GM19043 (cell line): ENCODE measurements around the gene GDF10.

Source experiments
- ATAC-seq: cut with Tn5 transposase; IDR thresholded peaks from one replicate; pipeline ENCODE4 v1.9.1; 2021; ENCODE audit warnings: low read depth; ENCODE audit not compliant: unreplicated experiment

Gene GDF10

DNA sequence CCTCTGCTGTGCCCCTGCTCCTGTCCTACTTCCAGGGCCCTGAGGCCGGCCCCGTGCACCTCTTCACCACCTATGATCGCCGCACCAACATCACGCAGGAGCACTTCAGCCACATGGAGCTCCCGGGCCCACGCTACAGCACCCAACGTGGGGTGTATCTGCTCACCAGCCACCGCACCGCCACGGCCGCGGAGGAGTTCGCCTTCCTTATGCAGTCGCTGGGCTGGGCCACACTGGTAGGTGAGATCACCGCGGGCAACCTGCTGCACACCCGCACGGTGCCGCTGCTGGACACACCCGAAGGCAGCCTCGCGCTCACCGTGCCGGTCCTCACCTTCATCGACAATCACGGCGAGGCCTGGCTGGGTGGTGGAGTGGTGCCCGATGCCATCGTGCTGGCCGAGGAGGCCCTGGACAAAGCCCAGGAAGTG, 50.0 kb downstream of the GDF10 start:
- no peak for ATAC-seq

DNA sequence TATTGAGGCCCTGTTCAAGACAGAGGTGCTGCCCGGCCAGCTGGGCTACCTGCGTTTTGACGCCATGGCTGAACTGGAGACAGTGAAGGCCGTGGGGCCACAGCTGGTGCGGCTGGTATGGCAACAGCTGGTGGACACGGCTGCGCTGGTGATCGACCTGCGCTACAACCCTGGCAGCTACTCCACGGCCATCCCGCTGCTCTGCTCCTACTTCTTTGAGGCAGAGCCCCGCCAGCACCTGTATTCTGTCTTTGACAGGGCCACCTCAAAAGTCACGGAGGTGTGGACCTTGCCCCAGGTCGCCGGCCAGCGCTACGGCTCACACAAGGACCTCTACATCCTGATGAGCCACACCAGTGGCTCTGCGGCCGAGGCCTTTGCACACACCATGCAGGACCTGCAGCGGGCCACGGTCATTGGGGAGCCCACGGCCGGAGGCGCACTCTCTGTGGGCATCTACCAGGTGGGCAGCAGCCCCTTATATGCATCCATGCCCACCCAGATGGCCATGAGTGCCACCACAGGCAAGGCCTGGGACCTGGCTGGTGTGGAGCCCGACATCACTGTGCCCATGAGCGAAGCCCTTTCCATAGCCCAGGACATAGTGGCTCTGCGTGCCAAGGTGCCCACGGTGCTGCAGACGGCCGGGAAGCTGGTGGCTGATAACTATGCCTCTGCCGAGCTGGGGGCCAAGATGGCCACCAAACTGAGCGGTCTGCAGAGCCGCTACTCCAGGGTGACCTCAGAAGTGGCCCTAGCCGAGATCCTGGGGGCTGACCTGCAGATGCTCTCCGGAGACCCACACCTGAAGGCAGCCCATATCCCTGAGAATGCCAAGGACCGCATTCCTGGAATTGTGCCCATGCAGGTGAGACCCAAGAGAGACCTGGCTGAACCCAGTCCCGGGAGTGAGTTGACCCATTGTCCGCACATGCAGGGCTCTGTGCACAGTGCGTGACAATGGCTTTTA, 51.0 kb downstream of the GDF10 start:
- ATAC-seq: no peak

DNA sequence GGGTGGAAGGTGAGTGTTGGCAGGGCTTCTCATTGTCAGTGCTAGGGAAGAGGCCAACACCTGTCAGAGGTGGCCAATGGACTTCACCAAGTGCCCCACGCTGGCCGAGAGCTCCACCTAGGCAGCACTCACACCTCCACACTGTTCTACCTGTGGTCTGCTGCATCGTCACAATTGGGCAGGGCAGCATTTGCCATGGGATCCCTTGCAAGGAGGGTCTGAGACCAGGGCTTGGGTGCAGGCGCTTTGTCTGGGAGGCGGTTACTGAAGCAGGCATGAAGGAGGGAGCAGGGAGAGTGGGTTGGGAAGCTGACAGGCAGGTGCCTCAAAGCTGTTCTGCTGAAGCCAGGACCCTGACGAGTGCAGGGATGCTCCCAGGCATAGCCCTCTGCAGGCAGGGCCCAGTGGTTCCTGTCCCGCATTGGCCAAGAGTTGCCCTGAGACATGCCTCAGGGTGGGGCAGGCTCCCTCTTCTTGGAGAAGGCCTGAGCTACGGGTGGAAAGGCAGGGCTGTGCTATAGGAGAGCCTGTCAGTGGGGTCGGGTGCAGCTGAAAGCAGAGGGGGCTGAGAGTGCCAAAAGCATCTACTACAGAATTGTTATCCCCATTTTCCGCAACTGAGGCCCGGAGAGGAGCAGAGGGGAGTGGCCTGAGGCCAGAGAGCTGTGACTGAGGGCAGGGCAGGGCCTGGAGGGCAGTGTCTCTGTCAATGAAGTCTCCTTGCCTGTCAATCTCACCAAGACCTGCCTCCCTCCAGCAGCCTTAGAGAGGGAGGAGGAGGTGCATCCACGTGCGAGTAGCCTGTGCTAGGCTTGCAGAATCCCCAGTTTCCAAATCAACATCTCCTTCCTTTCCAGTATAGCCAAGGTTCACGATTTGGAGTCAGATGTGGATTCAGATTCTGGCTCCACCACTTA, 52.2 kb downstream of the GDF10 start:
- ATAC-seq: no peak

DNA sequence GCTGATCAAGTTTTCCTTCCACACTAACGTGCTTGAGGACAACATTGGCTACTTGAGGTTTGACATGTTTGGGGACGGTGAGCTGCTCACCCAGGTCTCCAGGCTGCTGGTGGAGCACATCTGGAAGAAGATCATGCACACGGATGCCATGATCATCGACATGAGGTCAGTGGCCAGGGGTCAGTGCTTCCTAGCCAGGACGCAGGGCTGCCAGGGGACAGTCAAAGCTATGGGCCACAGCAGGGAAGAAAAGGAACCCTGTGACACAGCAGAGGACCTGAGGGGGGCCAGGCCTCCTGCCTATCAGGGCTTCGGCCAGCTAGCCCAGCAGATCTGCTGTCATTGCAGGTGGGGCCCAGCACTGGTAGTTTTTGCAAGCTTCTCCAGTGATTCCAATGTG, 53.4 kb downstream of the GDF10 start:
- no peak for ATAC-seq

DNA sequence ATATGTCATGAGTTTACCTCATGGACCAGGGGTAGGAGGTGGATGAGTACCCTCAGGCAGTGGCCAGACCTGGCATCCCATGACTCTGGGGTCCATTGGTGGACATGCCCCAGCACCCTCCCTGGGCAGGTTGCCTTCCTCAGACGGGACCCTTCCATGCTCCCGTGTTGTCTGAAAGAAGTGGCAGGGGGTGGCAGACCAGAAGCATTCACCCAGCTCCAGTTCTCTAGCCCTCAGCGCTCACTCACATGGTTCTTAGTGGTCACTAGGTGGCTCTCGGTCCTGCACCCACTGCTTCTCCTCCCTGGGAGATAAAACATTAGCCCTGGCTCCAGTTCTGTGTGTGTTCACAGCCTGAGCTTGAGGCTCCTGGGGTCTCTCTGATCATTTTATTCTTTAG, 54.2 kb downstream of the GDF10 start:
- ATAC-seq: no peak

- no peak for ATAC-seq
These were observed 54.9 kb downstream of the GDF10 start for GRCh38 chr10:47354900-47355299.

GRCh38 chr10:47356708-47357107, 56.7 kb downstream of the GDF10 start:
- ATAC-seq: no peak

GRCh38 chr10:47357131-47357582, 57.2 kb downstream of the GDF10 start:
- no peak for ATAC-seq

- no peak for ATAC-seq
These were observed 57.9 kb downstream of the GDF10 start for GRCh38 chr10:47357911-47358310.

DNA sequence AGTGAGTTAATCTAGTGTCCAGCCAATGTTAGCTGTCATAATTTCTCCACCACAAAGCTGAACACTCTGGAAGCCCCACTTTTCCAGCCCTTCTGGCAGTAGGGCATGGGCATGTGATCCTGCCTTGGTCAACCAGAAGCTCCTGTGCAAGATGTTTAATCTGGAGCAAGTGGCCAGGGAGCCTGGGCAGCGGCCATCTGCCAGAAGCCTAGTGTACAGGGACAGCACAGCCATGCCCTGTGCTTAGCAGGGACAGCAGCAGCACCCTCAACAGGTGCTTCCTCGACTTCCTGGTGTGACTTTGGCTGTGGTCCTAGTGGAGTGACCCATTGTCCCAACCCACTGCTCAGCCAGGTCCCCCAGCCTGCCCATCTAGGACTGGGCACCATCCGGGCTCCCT, 58.5 kb downstream of the GDF10 start:
- ATAC-seq: no peak

DNA sequence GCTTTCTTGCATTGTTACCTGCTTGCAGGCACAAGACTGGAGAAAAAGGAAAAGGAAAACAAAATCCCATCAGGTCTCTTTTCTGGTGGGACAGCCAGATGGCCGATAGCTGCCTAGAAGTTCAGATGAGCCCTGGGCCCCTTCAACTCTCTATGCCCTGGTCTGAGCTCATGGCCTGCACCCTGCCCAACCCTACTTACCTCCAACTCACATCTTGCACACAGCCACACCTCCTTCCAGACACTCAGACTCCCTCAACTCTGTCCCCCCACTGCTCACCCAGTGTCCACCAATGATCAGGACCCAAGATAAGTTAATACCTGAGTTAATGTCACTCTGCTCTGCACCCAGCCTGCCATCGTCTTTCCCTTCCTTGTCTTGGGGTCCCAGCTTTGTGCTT, 59.1 kb downstream of the GDF10 start:
- ATAC-seq: no peak

GRCh38 chr10:47359626-47360418, 59.8 kb downstream of the GDF10 start:
- no peak for ATAC-seq

- ATAC-seq: no peak
These were observed 60.5 kb downstream of the GDF10 start for GRCh38 chr10:47360419-47361040.

DNA sequence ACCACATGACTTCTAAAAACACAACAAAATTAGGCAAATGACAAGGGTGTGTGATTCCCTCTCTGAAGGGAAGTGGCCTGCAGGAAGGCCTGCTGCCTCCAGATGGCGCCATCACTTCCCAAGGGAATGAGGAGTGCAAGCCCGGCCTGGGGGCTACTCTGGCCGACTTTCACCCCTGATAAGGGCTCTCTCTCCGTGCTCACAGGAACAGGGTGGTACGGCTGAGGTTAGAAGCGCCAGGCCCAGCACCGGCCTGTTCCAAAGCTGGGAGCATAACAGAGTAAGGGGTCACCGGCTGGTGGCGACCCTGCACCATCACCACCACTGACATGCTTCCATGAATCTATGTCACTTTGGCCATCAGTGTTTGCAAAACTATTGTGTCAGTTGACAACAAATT, 61.3 kb downstream of the GDF10 start:
- no peak for ATAC-seq

- ATAC-seq: no peak
These were observed 62.2 kb downstream of the GDF10 start for GRCh38 chr10:47362199-47362598.
